Islet precursor cell (in vitro differentiated cells): ENCODE data around the gene PSIP1.
"Not testable (repeated sequence)": the region's sequence is repeated elsewhere in the genome, so short reads cannot be mapped to it uniquely, and the experiment has no call there.

Experiments
- DNase-seq: peaks from one replicate; pipeline ENCODE4 v3.0.0-alpha.2; 2018

PSIP1 gene

GRCh38 chr9:15501179-15501578 is 9.6 kb downstream of the PSIP1 start:
- no peak for DNase-seq

DNA sequence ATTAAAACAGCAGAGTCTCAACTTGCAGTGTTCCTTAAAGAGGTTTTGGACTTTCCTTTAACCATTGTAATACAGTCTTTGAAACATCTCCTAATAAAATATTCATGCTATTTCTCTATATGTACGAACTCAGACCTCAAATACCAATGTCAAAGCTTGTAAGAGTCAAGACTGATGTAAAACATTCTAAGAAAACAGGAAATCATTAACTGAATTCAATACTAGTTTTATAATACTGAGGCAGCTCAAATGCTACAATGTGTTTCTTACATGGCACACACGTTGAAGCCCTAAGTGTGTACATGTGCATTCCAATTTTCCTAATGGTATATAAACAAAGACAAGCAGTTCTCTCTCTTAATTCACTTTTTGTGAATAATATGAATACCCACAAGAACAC is 11.6 kb downstream of the PSIP1 start:
- DNase-seq, result no peak

DNA sequence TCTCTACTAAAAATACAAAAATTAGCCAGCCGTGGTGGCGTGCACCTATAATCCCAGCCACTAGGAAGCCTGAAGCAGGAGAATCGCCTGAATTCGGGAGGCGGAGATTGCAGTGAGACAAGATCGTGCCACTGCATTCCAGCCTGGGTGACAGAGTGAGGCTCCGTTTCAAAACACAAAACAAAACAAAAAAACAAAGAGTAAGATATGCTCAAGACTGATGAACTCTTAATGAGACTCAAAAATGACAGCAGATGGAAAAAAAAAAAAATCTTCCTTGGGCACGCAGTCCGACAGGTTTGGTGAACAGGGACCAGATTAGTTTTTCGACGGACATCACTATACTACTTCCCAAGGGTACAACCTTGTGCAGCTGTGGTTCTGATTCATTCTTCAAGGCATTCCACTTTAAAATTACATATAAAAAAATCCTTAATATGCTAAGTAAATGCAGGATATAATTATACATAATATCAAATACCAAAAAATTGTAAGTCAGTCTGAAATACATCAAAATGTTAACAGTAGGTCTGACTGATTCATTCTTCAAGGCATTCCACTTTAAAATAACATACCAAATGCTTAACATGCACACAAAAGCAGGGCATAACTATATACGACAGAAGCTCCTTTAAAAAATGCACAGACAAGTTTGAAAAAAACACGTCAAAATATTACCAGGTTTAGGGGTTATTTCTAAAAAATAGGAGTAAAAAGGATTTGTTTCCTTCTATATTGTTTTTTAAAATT is 12.3 kb downstream of the PSIP1 start:
- no peak for DNase-seq

DNA sequence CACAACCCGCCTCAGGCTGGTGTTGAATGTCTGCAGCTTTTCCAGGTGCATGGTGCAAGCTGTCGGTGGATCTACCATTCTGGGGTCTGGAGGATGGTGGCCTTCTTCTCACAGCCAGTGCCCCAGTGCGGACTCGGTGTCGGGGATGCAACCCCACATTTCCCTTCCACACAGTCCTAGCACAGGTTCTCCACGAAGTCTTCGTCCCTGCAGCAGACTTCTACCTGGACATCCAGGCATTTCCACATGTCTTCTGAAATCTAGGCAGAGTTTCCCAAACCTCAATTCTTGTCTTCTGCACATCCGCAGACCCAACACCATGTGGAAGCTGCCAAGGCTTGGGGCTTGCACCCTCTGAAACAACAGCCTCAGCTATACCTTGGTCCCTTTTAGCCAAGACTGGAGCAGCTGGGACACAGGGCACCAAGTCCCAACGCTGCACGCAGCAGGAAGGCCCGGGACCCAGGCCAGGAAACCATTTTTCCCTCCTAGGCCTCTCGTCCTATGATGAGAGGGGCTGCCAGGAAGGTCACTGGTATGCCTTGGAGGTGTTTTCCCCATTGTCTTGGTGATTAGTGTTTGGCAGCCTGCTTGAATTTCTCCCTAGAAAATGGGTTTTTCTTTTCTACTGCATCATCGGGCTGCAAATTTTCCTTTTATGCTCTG is 18.2 kb downstream of the PSIP1 start:
- DNase-seq, result no peak

- DNase-seq, result no peak
Observed at GRCh38 chr9:15491950-15492349, 18.8 kb downstream of the PSIP1 start.

- DNase-seq, result no peak
Observed at GRCh38 chr9:15485836-15486666, 24.7 kb downstream of the PSIP1 start.

DNA sequence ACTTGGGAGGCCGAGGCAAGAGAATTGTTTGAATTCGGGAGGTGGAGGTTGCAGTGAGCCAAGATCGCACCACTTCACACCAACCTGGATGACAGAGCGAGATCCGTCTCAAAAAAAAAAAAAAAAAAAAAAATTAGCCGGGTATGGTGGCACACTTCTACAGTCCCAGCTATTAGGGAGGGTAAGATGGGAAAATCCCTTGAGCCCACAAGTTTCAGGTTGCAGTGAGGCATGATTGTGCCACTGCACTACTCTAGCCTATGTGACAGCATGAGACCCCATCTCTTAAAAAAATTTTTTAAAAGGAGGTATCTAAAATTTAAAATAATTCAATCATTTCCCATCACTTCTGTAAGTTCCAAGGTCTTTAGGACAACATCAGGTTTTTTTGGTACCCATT is 26.0 kb downstream of the PSIP1 start:
- DNase-seq, result no peak

DNA sequence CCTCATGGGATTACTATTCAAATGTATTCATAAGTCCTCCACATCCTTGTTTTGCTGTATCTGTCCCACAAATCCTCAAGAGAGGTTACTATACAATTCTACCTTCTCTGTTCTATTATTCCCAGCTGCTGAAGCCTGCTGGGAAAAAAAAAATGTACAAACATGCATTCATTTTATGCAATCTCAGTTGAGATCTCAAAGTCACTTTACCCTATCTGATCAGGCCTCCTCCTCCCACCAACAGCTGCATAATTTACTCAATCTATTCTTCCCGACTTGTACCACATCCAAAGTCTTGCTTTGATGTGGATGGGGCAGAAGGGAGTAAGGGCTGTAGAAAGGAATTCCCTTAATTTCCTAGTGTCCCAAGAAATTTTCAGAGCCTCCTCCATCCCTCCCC is 28.6 kb downstream of the PSIP1 start:
- DNase-seq, result no peak

DNA sequence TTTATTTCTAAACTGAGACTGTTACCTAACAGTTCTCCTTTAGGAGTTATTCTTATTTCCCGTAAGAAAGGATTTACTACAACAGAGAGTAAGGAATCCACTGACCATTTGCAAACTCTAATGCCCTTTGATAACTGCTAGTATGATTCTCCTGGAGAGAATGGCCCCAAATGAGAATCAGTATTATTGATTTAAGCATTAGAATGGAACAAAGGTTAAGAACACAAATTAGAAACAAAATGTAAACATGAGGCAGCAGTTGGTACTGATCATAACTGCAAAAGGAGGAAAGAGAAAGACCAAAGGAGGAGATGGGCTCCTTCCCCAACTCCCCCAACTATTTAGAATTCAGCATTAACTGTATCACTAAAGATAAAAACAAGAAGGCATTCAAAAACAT is 30.7 kb downstream of the PSIP1 start:
- no peak for DNase-seq

DNA sequence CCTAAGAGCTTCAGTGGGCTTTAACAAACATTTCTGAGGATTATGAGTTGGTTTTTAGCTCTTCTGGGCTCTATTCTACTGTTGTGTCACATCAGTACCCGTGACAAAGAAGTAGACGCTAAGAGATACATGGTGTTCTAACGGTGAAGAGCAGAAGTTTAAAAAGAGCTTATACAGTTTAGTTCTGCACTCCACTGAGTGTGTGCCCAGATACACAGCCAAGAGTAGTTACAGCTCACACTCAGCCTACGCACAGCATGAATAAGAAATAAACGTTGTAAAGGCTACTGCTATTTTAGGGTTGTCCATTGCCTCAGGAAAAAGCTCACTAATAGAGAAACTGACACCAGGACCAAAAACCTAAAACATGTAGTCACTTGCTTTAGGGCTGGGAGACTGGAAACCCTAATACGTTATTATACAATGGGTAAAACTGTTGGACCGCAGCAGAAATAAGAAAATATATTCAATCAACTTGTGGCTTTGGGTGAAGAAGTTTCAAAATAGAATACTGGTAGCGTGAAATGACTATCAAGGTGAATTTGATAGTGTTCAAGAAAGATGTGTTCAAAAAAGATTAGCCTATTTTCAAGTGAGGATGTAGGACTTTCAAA is 34.7 kb downstream of the PSIP1 start:
- DNase-seq, result no peak

DNA sequence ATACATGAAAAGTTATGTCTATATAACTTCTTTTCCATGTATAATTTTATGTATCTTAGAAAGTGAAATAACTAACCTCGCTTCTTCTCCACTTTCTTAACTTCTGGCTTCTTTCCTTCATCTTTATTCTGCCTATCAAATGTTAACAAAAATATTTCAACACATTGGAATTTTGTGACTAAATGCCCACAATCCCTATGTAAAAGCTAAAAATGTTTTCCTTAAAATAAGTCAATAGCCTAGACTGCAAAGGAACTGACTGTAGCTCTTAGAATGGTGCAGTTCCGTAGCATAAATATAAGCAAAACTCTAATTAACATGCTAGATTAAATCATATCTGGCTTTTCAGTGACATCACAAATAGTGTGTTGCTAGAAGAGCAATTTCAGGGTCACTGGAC is 40.9 kb downstream of the PSIP1 start:
- no peak for DNase-seq

DNA sequence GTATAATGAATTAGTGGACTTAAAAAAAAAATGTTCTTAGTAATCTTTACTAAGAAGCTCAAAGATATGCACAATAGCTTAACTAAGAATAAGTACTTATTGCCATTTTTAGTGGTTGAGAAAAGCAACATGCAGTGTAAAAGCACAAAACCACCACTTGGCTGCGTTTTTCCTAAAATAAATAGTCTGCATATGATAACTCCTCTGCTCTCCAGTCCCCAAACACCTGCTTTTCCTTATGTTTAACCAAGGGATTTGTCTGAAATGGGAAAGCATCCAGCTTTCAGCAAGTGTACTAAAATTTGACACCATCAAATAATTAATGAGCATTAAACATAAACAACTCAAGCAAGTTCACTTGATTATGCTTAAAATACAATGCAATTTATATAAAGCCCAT is 41.4 kb downstream of the PSIP1 start:
- DNase-seq, result no peak

DNA sequence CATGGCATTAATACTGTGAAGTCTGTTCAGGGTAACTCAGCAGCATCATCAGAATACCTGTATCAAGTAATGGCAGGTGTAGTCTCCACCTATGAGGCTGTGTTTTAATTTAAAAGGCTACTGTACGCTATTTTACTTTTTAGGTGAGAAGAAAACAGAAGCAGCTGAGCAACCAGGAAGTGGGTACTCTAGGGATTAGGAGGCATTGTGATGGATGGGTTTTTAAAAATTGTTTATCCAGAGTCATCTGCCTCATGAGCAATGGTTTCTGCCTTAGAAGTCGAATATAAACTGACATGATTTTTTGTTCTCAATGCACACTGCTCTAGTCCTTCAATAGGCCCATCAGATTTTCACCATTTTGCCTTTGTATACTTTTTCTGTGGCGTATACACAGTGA is 42.6 kb downstream of the PSIP1 start:
- no peak for DNase-seq

DNA sequence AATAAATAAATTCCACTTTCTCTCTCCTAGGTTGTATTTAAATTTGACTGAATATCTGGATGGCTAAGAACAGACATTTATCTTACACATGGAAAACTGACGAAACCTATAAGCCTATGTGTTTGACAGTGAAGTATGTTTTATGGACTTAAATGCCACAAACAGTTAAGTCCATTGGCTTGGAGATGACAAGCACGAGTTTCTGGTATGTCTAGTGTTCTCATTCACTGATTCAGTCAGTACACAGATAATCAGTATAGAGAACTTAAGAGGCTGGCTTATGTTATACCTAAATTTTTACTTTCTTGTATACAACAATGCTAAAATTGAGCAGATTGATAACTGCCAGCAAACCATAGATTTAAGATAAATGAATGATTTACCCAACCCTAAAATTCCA is 49.2 kb downstream of the PSIP1 start:
- DNase-seq, result no peak

DNA sequence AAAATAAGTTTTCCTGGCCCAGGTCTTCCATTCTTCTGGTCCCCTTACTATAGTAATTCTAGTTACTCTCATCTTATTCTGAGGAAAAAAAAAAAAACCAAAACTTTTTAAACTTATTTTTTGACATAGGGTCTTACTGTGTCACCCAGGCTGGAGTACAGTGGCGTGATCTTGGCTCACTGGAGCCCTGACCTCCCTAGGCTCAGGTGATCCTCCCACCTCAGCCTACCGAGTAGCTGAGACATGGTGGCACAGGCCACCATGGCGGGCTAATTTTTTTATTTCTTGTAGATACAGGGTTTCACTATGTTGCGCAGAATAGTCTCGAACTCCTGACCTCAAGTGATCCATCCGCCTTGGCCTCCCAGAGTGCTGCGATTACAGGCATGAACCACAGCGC is 49.7 kb downstream of the PSIP1 start:
- no peak for DNase-seq

DNA sequence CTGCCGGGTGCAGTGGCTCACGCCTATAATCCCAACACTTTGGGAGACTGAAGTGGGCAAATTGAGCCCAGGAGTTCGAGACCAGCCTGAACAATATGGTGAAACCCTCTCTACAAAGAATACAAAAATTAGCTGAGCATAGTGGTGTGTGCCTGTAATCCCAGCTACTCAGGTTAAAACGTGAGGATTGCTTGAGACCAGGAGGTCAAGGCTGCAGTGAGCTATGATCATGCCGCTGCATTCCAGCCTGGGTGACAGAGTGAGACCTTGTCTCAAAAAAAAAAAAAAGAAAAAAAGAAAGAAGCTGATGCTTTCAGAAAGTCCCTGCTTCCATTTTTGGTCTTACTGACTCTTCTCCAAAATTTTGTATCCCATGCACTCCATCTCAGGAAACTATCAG is 56.8 kb downstream of the PSIP1 start:
- DNase-seq, result no peak

GRCh38 chr9:15444141-15444540 is 66.6 kb downstream of the PSIP1 start:
- no peak for DNase-seq

- not testable (repeated sequence) for DNase-seq
Observed at GRCh38 chr9:15442264-15442663, 68.5 kb downstream of the PSIP1 start.

DNA sequence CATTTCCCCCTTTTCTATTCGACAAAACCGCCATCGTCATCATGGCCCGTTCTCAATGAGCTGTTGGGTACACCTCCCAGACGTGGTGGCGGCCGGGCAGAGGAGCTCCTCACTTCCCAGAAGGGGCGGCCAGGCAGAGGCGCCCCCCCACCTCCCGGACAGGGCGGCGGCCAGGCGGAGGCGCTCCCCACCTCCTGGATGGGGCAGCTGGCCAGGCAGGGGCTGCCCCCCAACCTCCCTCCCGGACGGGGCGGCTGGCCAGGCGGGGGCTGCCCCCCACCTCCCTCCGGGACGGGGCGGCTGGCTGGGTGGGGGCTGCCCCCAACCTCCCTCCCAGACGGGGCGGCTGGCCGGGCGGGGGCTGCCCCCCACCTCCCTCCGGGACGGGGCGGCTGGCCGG is 68.9 kb downstream of the PSIP1 start:
- DNase-seq, result not testable (repeated sequence)

DNA sequence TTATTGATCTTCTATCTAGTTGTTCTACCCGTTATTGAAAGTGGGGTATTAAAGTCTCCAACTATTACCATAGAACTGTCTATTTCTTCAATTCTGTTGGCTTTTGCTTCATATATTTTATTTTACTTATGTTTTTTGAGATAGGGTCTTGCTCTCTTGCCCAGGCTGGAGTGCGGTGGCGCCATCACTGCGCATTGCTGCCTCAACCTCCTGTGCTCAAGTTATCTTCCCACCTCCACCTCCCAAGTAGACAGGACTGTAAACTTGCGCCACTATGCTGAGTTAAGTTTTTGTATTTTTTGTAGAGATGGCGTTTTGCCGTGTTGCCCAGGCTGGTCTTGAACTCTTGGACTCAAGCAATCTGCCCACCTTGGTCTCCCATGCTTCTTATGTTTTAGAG is 71.9 kb downstream of the PSIP1 start:
- DNase-seq, result no peak

GRCh38 chr9:15433661-15434060 is 77.1 kb downstream of the PSIP1 start:
- no peak for DNase-seq

DNA sequence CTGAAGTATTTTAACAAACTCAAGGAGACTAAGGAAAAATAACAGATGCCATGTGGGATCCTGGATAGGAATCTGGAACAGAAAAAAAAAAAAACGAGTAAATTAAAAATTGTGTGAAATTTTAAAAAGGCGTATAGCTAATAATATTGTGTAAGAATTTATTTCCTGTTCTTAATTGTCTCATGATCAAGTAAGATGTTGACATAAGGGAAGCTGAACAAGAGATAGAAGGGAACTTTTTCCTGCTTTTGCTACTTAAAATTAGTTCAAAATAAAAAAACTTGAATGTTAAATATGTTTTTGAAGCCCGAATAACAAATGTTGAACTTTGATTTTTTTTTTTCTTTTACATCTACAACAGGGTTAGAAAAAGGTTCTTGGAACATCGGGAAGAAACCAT is 77.6 kb downstream of the PSIP1 start:
- no peak for DNase-seq
